SK-N-MC (cell line): ENCODE results near the gene HEPN1.

Experiments
- EZH2 ChIP-seq: fragments of 200-600 bp; sonication (generic); IDR thresholded peaks from one replicate; pipeline ENCODE4 v1.6.1; 2017; ENCODE audit warnings: antibody characterized with exemption
- FOXP2 ChIP-seq: optimal IDR thresholded peaks from 2 replicates; pipeline ENCODE3; 2011; ENCODE audit warnings: mild to moderate bottlenecking, moderate library complexity; ENCODE audit not compliant: insufficient read depth; ENCODE audit errors: extremely low read length, control extremely low read depth
- POLR2AphosphoS5 ChIP-seq: IDR thresholded peaks from 2 replicates; pipeline ENCODE4 v1.6.1; 2012; ENCODE audit warnings: mild to moderate bottlenecking, low read depth, low read length, borderline replicate concordance

- TF ChIP-seq EZH2 (no peak), POLR2AphosphoS5 (no peak), FOXP2 (no peak)
Measured at GRCh38 chr11:124879493-124880289, 39.4 kb upstream of the HEPN1 start.
